ENCODE results near the gene DPEP2NB. TPM values are rescaled to one million over a fixed set of nuclear protein-coding genes. Genes with fewer than 3 reads are reported as not detected.
A peak's percentile ranks its signal among the peaks of the same experiment; 100 is the strongest.

Gene DPEP2NB
- total and polyA plus RNA-seq, 9 donors = not detected

- H3K4me3 ChIP-seq = no peak overlapping the region
- H3K27me3 ChIP-seq = no peaks in the 10 kb centered on the region
- no peaks in the 10 kb centered on the region for H3K36me3 ChIP-seq
- no peak overlapping the region for H3K27ac ChIP-seq
- no peak for DNase-seq
- intact Hi-C loops (cut with DNase I) = loop anchor here in 1 of 4 donors (10.0 kb wide), 1 partner anchor 65 kb away; the partner anchor contains the start of gene DPEP2
- no peaks in the 10 kb centered on the region for H3K4me1 ChIP-seq (ENCODE audit: insufficient read depth)
- H3K9me3 ChIP-seq = no peaks in the 10 kb centered on the region
- no peak for TF ChIP-seq POLR2A (IDR thresholded peaks at IDR 0.05)
- TF ChIP-seq, protein P1, sequence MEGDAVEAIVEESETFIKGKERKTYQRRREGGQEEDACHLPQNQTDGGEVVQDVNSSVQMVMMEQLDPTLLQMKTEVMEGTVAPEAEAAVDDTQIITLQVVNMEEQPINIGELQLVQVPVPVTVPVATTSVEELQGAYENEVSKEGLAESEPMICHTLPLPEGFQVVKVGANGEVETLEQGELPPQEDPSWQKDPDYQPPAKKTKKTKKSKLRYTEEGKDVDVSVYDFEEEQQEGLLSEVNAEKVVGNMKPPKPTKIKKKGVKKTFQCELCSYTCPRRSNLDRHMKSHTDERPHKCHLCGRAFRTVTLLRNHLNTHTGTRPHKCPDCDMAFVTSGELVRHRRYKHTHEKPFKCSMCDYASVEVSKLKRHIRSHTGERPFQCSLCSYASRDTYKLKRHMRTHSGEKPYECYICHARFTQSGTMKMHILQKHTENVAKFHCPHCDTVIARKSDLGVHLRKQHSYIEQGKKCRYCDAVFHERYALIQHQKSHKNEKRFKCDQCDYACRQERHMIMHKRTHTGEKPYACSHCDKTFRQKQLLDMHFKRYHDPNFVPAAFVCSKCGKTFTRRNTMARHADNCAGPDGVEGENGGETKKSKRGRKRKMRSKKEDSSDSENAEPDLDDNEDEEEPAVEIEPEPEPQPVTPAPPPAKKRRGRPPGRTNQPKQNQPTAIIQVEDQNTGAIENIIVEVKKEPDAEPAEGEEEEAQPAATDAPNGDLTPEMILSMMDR (IDR thresholded peaks at IDR 0.05) = no peak
- TF ChIP-seq EP300 (IDR thresholded peaks at IDR 0.05) = no peak
These were observed 44.1 kb upstream of the DPEP2NB start for GRCh38 chr16:68059804-68060203.

DNA sequence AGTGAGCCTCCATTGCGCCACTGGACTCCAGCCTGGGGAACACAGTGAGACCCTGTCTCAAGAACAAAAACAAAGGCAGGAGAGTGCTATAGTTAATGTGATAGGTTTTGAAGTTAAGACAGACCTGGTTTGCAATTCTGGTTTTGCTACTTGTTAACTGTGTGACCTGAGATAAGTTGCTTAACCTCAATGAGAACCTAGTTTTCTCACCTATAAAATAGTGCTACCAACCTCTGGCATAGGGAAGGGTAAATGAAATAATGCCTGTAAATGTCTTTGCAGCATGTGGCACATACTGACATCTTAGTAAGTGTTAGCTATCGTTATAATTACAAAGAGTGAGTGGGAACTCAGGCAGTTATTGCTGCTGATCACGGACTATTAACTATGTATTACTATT lies 39.7 kb upstream of the DPEP2NB start:
- no peaks in the 10 kb centered on the region for H3K27me3 ChIP-seq
- WGBS, 3 donors = 87 to 94% (median 89%) methylated on average over 3 of the region's 3 CpGs
- H3K4me3 ChIP-seq = no peak overlapping the region
- no peak overlapping the region for H3K27ac ChIP-seq
- H3K36me3 ChIP-seq = no peaks in the 10 kb centered on the region
- no peaks in the 10 kb centered on the region for H3K4me1 ChIP-seq (ENCODE audit: insufficient read depth)
- TF ChIP-seq, protein P1 (IDR thresholded peaks at IDR 0.05) = no peak
- TF ChIP-seq EP300 (IDR thresholded peaks at IDR 0.05) (no peak), POLR2A (IDR thresholded peaks at IDR 0.05) (no peak)
- DNase-seq = no peak
- intact Hi-C loops (cut with DNase I) = no loop called here
- H3K9me3 ChIP-seq = no peaks in the 10 kb centered on the region

DNA sequence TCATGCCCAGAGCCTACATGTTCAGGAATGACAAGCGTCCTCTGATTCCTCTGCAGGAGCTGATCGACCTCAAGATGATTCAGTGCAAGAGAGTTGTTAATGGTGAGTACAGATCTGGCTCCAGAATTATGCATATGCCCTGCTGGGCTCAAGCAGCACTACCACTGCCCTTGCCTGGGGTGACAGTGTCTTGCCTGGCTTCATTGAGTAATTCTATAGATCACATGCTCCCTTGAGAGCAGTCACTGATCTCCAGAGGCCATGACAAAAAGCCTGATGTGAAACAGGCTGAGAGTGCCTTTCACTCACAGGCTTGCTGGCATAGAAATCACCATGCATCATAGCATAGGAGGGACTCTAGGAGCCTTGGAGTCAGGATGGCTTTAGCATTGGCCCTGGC lies 33.7 kb upstream of the DPEP2NB start:
- Histone ChIP-seq H3K27ac (no peak overlapping the region), H3K36me3 (no peaks in the 10 kb centered on the region), H3K9me3 (no peaks in the 10 kb centered on the region), H3K27me3 (no peaks in the 10 kb centered on the region), H3K4me1 (ENCODE audit: insufficient read depth) (no peaks in the 10 kb centered on the region), H3K4me3 (no peak overlapping the region)
- peak in 1 of 5 donors; percentile 1 for DNase-seq
- intact Hi-C loops (cut with DNase I) = no loop called here
- 93 to 100% (median 95%) methylated on average over 2 of the region's 2 CpGs for WGBS, 3 donors
- TF ChIP-seq POLR2A (IDR thresholded peaks at IDR 0.05) (no peak), EP300 (IDR thresholded peaks at IDR 0.05) (no peak)
- TF ChIP-seq, protein P1 (IDR thresholded peaks at IDR 0.05) = no peak

DNA sequence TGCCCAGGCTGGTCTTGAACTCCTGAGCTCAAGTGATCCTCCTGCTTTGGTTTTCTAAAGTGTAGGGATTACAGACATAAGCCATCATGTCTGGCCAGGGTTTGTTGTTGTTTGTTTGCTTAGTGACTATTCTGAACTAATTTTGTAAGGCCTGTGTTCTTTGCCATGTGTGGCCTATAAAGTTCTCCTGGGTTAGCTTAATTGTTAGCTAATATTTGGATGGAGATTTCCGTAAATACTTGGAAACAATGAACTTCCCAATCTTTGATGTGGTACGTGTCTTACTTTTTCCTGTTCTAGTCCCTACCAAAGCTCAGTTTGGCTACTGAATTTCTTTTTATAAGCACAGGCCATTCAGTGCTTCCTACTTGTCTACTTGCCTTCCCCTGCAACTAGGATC lies 32.3 kb upstream of the DPEP2NB start:
- WGBS, 3 donors = 86 to 94% (median 89%) methylated on average over 2 of the region's 2 CpGs
- no peak for DNase-seq
- TF ChIP-seq EP300 (IDR thresholded peaks at IDR 0.05) (no peak), POLR2A (IDR thresholded peaks at IDR 0.05) (no peak)
- TF ChIP-seq, protein P1 (IDR thresholded peaks at IDR 0.05) = no peak
- Histone ChIP-seq H3K4me3 (no peak overlapping the region), H3K9me3 (no peaks in the 10 kb centered on the region), H3K27me3 (no peaks in the 10 kb centered on the region), H3K27ac (no peak overlapping the region), H3K4me1 (ENCODE audit: insufficient read depth) (no peaks in the 10 kb centered on the region), H3K36me3 (no peaks in the 10 kb centered on the region)
- intact Hi-C loops (cut with DNase I) = no loop called here

All from ovary (tissue), 9 donors.